ENCODE results near the gene GEMIN7.

DNA sequence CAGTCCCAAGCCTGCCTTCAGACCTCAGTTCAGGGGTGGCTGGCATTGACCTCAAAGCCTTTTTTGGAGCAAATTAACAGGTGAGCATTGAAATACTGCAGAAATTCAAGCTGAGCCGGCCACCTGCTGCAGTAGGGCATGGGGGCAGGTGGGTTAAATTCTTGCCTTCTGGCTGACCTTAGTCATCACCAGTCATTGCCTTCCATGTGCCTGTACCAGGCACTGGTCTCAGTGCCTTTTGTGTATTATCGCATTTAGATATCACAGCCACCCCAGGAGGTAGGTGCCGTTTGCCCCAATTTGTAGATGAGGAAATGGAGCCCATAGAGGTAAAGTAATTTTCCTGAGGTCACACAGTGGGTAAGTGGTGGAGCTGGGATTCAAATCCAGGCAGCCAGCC is 21.1 kb downstream of the GEMIN7 start:
- TF ChIP-seq, protein P1, sequence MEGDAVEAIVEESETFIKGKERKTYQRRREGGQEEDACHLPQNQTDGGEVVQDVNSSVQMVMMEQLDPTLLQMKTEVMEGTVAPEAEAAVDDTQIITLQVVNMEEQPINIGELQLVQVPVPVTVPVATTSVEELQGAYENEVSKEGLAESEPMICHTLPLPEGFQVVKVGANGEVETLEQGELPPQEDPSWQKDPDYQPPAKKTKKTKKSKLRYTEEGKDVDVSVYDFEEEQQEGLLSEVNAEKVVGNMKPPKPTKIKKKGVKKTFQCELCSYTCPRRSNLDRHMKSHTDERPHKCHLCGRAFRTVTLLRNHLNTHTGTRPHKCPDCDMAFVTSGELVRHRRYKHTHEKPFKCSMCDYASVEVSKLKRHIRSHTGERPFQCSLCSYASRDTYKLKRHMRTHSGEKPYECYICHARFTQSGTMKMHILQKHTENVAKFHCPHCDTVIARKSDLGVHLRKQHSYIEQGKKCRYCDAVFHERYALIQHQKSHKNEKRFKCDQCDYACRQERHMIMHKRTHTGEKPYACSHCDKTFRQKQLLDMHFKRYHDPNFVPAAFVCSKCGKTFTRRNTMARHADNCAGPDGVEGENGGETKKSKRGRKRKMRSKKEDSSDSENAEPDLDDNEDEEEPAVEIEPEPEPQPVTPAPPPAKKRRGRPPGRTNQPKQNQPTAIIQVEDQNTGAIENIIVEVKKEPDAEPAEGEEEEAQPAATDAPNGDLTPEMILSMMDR (IDR thresholded peaks at IDR 0.05; ENCODE audit: low read length): no peak
- TF ChIP-seq EZH2 (optimal IDR thresholded peaks at IDR 0.05; ENCODE audit: low read depth, low read length): no peak

Measured in MM.1S (cell line).